Type B pancreatic cell (in vitro differentiated cells): Measurements from ENCODE around the gene PLIN3. TPM values are rescaled to one million over a fixed set of nuclear protein-coding genes. Genes with fewer than 3 reads are reported as not detected.

ENCODE experiments used
- DNase-seq: peaks from one replicate; pipeline ENCODE4 v3.0.0; 2021; ENCODE audit warnings: mixed read lengths; ENCODE audit not compliant: unreplicated experiment; ENCODE audit errors: extremely low spot score
- H3K27ac Mint-ChIP-seq: 2 replicates; pipeline ENCODE4 v1.8.0; 2021; ENCODE audit warnings: mild to moderate bottlenecking, mixed read lengths
- H3K27me3 Mint-ChIP-seq: 2 replicates; pipeline ENCODE4 v1.8.0; 2021; ENCODE audit warnings: mixed read lengths
- H3K36me3 Mint-ChIP-seq: 2 replicates; pipeline ENCODE4 v1.8.0; 2021; ENCODE audit warnings: mixed read lengths
- H3K4me1 Mint-ChIP-seq: one replicate; pipeline ENCODE4 v1.8.0; 2021; ENCODE audit warnings: mixed read lengths; ENCODE audit not compliant: unreplicated experiment
- H3K4me3 Mint-ChIP-seq: 2 replicates; pipeline ENCODE4 v1.8.0; 2021; ENCODE audit warnings: mild to moderate bottlenecking, mixed read lengths
- H3K9me3 Mint-ChIP-seq: 2 replicates; pipeline ENCODE4 v1.8.0; 2021; ENCODE audit warnings: mixed read lengths
- CTCF ChIP-seq: fragments of 200-600 bp; sonication (generic); conservative IDR thresholded peaks from 2 replicates; pipeline ENCODE4 v1.5.0; 2021; ENCODE audit warnings: antibody characterized with exemption, mild to moderate bottlenecking
- total RNA-seq: library from RNA; stranded (reverse); gene quantifications from 2 replicates; pipeline ENCODE4 v1.2.1, GENCODE V29; 2021; ENCODE audit warnings: low replicate concordance

The PLIN3 gene
- total RNA-seq, 1 donor from 2014 or later = 53.9 TPM

- no peak for DNase-seq
- Mint-ChIP-seq H3K36me3 (peaks cover 8% of the 10 kb centered on the region), H3K4me3 (no peak overlapping the region), H3K27me3 (no peaks in the 10 kb centered on the region), H3K27ac (no peak overlapping the region), H3K4me1 (peaks cover 12% of the 10 kb centered on the region), H3K9me3 (peaks cover 5% of the 10 kb centered on the region)
- no peak for TF ChIP-seq CTCF
Observed at GRCh38 chr19:4817467-4818277, 49.8 kb downstream of the PLIN3 start.

DNA sequence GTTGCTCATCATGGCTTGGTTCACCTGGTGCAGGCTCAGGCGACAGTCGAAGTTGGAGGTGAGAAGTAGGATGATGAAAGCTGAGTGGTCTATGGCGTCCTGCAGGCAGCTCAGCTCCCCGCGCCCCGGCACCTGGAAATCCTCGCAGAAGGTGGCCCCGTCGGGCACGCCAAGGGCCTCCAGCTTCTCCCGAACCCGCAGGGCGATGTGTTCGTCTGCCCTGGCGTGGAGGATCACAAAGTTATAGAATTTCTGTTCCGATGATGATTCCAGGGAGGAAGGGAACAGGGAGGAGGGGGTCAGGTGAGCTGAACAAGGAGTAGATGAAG, 50.6 kb downstream of the PLIN3 start:
- no peak for TF ChIP-seq CTCF
- Mint-ChIP-seq H3K4me3 (no peak overlapping the region), H3K27ac (no peak overlapping the region), H3K27me3 (no peaks in the 10 kb centered on the region), H3K36me3 (peaks cover 8% of the 10 kb centered on the region), H3K9me3 (peaks cover 5% of the 10 kb centered on the region), H3K4me1 (peaks cover 12% of the 10 kb centered on the region)
- DNase-seq = no peak

- H3K9me3 Mint-ChIP-seq = peaks cover 5% of the 10 kb centered on the region
- TF ChIP-seq CTCF = no peak
- no peak overlapping the region for H3K27ac Mint-ChIP-seq
- no peak for DNase-seq
- H3K27me3 Mint-ChIP-seq = no peaks in the 10 kb centered on the region
- H3K4me1 Mint-ChIP-seq = peaks cover 12% of the 10 kb centered on the region
- no peak overlapping the region for H3K4me3 Mint-ChIP-seq
- H3K36me3 Mint-ChIP-seq = peaks cover 8% of the 10 kb centered on the region
Observed at GRCh38 chr19:4816202-4816949, 51.1 kb downstream of the PLIN3 start.

DNA sequence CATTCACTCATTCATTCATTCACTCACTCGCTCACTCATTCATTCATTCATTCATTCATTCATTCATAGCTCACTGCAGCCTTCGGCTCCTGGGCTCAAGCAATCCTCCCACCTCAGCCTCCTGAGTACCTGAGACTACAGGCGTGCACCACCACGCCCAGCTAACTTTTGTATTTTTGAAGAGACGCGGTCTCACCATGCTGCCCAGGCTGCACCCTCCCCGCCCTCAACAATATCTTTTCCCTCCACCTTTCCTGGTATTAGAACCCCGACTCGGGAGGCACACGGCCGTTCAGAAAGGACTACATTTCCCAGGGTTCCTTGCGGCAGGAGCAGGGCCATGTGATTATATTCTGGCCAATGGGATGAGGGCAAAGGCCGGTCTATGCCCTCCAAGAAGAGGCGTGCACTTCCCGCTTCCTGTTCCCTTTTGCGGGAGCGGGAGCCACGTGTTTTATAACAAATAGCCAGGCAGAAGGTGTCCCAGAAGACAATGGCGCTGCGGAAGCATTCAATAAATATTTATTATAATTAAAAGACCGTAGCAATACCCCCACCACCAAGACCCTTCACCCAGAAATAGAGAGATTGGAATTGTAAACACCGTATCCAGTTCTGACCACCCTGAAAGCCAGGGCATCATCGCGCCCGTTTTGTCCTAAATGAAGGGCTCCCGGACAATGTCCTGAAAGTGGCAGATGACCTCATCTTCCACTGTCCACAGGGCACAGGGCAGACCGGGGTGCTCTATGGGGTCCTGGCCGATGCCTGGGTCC, 51.9 kb downstream of the PLIN3 start:
- H3K4me1 Mint-ChIP-seq = peaks cover 12% of the 10 kb centered on the region
- peaks cover 8% of the 10 kb centered on the region for H3K36me3 Mint-ChIP-seq
- DNase-seq = peak; percentile 86
- H3K9me3 Mint-ChIP-seq = peaks cover 5% of the 10 kb centered on the region
- H3K27me3 Mint-ChIP-seq = no peaks in the 10 kb centered on the region
- peak overlapping the region; percentile 83 for H3K27ac Mint-ChIP-seq
- TF ChIP-seq CTCF = no peak
- peak overlapping the region; percentile 82 for H3K4me3 Mint-ChIP-seq

- H3K27ac Mint-ChIP-seq = no peak overlapping the region
- H3K4me3 Mint-ChIP-seq = no peak overlapping the region
- peaks cover 8% of the 10 kb centered on the region for H3K36me3 Mint-ChIP-seq
- H3K27me3 Mint-ChIP-seq = no peaks in the 10 kb centered on the region
- TF ChIP-seq CTCF = no peak
- peaks cover 5% of the 10 kb centered on the region for H3K9me3 Mint-ChIP-seq
- no peak for DNase-seq
- peaks cover 13% of the 10 kb centered on the region for H3K4me1 Mint-ChIP-seq
Observed at GRCh38 chr19:4814625-4815425, 52.6 kb downstream of the PLIN3 start.
